Fibroblast of the aortic adventitia (primary cell): ENCODE results near the gene MMD2. TPM values are rescaled to one million over a fixed set of nuclear protein-coding genes. Genes with fewer than 3 reads are reported as not detected.
A peak's percentile ranks its signal among the peaks of the same experiment; 100 is the strongest.

Source experiments
- DNase-seq: peaks from one replicate; pipeline ENCODE4 v3.0.0-alpha.2; 2010; ENCODE audit warnings: low read depth
- H3K4me3 ChIP-seq: 2 replicates; pipeline ENCODE4 v1.5.1; 2011; ENCODE audit warnings: low read depth, mild to moderate bottlenecking, control low read depth, low read length, moderate library complexity
- CTCF ChIP-seq: IDR thresholded peaks from 2 replicates; pipeline ENCODE4 v1.5.1; 2011; ENCODE audit warnings: mild to moderate bottlenecking, low read length, control low read depth, inconsistent platforms; ENCODE audit not compliant: insufficient read depth
- total RNA-seq: library from RNA; depleted of rRNA; stranded (reverse); fragments of >200 nt; gene quantifications from 2 replicates; pipeline ENCODE4 v1.2.3, GENCODE V29; 2012; ENCODE audit warnings: low replicate concordance

The MMD2 gene
- total RNA-seq, 1 donor, result not detected

GRCh38 chr7:4885317-4885807 is 73.6 kb downstream of the MMD2 start:
- no peak overlapping the region for H3K4me3 ChIP-seq
- TF ChIP-seq CTCF, result no peak
- DNase-seq, result no peak

GRCh38 chr7:4884164-4884563 is 74.8 kb downstream of the MMD2 start:
- DNase-seq, result no peak
- no peak overlapping the region for H3K4me3 ChIP-seq
- TF ChIP-seq CTCF, result no peak

GRCh38 chr7:4883372-4884144 is 75.4 kb downstream of the MMD2 start, which contains the start of gene RADIL:
RADIL (minus strand) TSS chr7:4883716; CDS start chr7:4878139, 5,577 bp downstream.
- peak within 1 kb of the TSS; percentile 66 for H3K4me3 ChIP-seq
- DNase-seq, result peak; percentile 88

GRCh38 chr7:4883033-4883371 is 76.0 kb downstream of the MMD2 start:
- no peak for TF ChIP-seq CTCF
- H3K4me3 ChIP-seq, result peak overlapping the region; percentile 66
- no peak for DNase-seq

More at GRCh38 chr7:4883372-4884144, 75.4 kb downstream of the MMD2 start, which contains the start of gene RADIL:
- peak; percentile 88 for TF ChIP-seq CTCF

- TF ChIP-seq CTCF, result peak; percentile 4
- DNase-seq, result peak; percentile 87
- H3K4me3 ChIP-seq, result peak overlapping the region; percentile 66
Observed at GRCh38 chr7:4882169-4883032, 76.6 kb downstream of the MMD2 start.

GRCh38 chr7:4880218-4880617 is 78.8 kb downstream of the MMD2 start:
- H3K4me3 ChIP-seq, result no peak overlapping the region
- no peak for TF ChIP-seq CTCF
- DNase-seq, result peak; percentile 32
